Measurements from ENCODE around the gene TOMM40L.

The TOMM40L gene

DNA sequence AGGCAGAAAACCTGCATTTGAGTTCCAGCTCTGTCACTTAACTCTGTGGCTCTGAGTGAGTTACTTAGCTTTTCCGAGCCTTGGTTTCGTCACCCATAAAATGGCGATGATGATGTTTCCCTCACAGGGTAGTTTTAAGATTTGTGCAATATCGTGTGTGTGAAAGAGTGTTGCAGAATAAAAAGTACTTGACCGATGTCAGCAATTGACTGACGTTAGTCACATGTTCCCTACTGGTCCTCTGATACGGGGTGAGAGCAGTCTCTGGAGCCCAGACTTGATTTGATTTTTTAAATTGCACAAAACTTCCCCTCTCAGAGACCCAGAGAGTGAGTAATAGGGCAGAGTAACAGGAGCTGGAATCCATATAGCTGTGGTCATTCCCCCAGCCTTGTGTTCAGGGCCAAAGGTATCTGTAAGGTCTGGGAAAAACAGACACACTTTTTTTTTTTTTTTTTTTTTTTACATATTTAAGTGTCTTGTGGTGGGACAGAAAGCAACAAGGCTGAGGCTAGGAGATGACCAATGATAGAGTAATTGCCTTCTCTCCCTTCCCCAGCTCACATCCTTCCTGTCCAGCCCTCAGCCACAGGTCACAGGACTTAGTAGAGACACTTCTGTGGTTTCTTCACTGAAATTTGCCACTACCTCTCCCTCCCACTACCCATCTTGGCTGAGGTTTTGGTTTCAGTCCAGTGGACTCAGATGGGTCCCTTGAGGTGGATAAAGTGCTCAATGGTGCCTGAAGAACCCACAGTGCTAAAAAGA is 8.7 kb upstream of the TOMM40L start:
- no peaks in the 10 kb centered on the region for H3K9me3 ChIP-seq (ENCODE audit: insufficient read depth, low read length)
- H3K36me3 ChIP-seq (ENCODE audit: insufficient read depth, insufficient read length, low read length), result peaks cover 36% of the 10 kb centered on the region
- H3K27me3 ChIP-seq (ENCODE audit: insufficient read depth, insufficient read length), result no peaks in the 10 kb centered on the region
- TF ChIP-seq SUZ12 (IDR thresholded peaks at IDR 0.05; ENCODE audit: extremely low read depth, insufficient read depth, insufficient read length), result no peak
- TF ChIP-seq ZNF274 (IDR thresholded peaks at IDR 0.05; ENCODE audit: low read depth, low read length), result no peak
- DNase-seq (ENCODE audit: low read depth, low spot score), result no peak
- H3K9ac ChIP-seq (ENCODE audit: insufficient read length, low read depth), result no peak overlapping the region
- no peak overlapping the region for H3K4me3 ChIP-seq (ENCODE audit: insufficient read length, low read depth)
- peaks cover 14% of the 10 kb centered on the region for H3K4me1 ChIP-seq (ENCODE audit: insufficient read depth, insufficient read length)

DNA sequence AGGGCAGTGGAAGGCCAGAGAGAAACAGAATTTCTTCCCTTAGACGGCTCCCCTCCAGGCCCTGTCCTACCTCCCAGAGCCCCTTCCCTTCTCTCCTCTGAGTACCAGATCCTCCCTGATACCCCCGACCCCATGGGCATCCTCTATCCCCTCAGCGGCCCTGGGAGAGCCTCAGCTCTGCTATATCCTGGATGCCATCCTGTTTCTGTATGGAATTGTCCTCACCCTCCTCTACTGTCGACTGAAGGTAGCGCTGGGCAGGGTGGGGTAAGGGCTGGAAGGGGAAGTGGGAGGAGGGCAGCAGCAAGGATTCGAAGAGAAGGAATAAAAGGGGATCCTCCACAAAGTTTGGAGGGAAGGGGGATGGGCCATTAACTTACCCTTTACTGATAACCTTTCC is 8.0 kb upstream of the TOMM40L start:
- Histone ChIP-seq H3K9me3 (ENCODE audit: insufficient read depth, low read length) (no peaks in the 10 kb centered on the region), H3K27me3 (ENCODE audit: insufficient read depth, insufficient read length) (no peaks in the 10 kb centered on the region), H3K36me3 (ENCODE audit: insufficient read depth, insufficient read length, low read length) (peaks cover 29% of the 10 kb centered on the region), H3K4me1 (ENCODE audit: insufficient read depth, insufficient read length) (peaks cover 14% of the 10 kb centered on the region), H3K4me3 (ENCODE audit: insufficient read length, low read depth) (no peak overlapping the region), H3K9ac (ENCODE audit: insufficient read length, low read depth) (no peak overlapping the region)
- DNase-seq (ENCODE audit: low read depth, low spot score), result no peak
- TF ChIP-seq YY1 (IDR thresholded peaks at IDR 0.05; ENCODE audit: insufficient read depth, insufficient read length) (no peak), SUZ12 (IDR thresholded peaks at IDR 0.05; ENCODE audit: extremely low read depth, insufficient read depth, insufficient read length) (no peak), ZNF274 (IDR thresholded peaks at IDR 0.05; ENCODE audit: low read depth, low read length) (no peak)

DNA sequence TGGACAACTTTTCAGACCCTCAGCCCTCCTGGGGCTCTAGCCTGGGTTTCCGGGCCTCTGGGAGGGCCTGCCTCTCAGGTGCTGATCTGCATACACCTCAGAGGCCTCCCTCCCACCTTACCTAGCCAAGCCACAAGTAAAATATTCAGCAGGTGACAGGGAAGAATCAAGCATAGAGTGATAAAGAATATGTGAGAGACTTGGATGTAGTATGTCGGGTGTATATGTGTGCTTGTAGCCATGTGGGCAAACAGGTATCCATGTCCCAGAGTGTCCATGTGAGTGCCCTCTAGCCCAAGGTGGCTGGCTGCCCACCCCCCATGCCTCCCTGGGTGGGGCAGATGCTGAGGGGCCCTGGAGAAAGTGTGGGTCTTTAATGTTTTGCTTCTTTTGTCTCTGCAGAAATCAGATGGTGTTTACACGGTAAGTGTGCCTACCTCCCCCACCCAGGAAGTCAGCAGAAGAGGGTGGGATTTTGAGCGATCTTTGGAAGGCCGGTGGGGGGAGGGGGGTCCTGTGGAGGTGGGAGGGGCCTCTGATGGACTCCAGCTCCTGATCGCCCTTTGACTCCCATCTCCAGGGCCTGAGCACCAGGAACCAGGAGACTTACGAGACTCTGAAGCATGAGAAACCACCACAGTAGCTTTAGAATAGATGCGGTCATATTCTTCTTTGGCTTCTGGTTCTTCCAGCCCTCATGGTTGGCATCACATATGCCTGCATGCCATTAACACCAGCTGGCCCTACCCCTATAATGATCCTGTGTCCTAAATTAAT is 7.4 kb upstream of the TOMM40L start:
- TF ChIP-seq ZNF274 (IDR thresholded peaks at IDR 0.05; ENCODE audit: low read depth, low read length) (no peak), SUZ12 (IDR thresholded peaks at IDR 0.05; ENCODE audit: extremely low read depth, insufficient read depth, insufficient read length) (no peak), YY1 (IDR thresholded peaks at IDR 0.05; ENCODE audit: insufficient read depth, insufficient read length) (no peak)
- H3K4me3 ChIP-seq (ENCODE audit: insufficient read length, low read depth), result no peak overlapping the region
- H3K9me3 ChIP-seq (ENCODE audit: insufficient read depth, low read length), result no peaks in the 10 kb centered on the region
- peaks cover 22% of the 10 kb centered on the region for H3K36me3 ChIP-seq (ENCODE audit: insufficient read depth, insufficient read length, low read length)
- no peak overlapping the region for H3K9ac ChIP-seq (ENCODE audit: insufficient read length, low read depth)
- no peak for DNase-seq (ENCODE audit: low read depth, low spot score)
- H3K27me3 ChIP-seq (ENCODE audit: insufficient read depth, insufficient read length), result no peaks in the 10 kb centered on the region
- H3K4me1 ChIP-seq (ENCODE audit: insufficient read depth, insufficient read length), result peaks cover 14% of the 10 kb centered on the region

DNA sequence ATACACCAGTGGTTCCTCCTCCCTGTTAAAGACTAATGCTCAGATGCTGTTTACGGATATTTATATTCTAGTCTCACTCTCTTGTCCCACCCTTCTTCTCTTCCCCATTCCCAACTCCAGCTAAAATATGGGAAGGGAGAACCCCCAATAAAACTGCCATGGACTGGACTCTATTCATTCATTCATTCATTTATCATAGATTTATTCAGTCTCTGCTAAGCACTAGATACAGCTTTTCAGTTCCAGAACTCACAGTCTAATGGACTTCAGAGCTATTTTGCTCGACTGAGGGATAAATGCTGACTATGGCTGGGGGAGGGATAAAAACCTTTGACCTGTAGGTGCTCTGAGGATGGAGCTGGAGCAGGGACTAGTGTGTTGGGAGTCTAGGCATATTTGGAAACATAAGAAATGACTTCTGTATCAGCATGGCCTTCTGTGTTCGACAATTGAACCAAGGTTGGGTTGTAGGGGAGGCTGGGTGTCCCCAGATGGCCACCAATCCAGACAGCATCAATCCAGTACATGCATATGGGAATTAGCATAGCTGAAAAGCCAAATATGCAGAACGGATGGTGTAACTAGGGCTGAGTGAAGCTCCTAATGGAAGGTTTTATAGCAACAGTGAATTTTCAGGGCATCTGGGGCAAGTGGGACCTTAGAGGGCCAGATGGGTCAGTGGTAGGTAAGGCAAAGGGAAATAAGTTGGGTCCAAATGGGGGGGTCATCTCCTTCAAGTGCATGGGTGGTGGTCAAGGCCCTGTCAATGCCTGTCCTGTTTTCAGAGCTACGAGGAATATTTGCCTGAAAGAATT is 6.6 kb upstream of the TOMM40L start:
- no peak for TF ChIP-seq SUZ12 (IDR thresholded peaks at IDR 0.05; ENCODE audit: extremely low read depth, insufficient read depth, insufficient read length)
- TF ChIP-seq YY1 (IDR thresholded peaks at IDR 0.05; ENCODE audit: insufficient read depth, insufficient read length), result no peak
- TF ChIP-seq ZNF274 (IDR thresholded peaks at IDR 0.05; ENCODE audit: low read depth, low read length), result no peak
- Histone ChIP-seq H3K9me3 (ENCODE audit: insufficient read depth, low read length) (no peaks in the 10 kb centered on the region), H3K4me3 (ENCODE audit: insufficient read length, low read depth) (no peak overlapping the region), H3K36me3 (ENCODE audit: insufficient read depth, insufficient read length, low read length) (peaks cover 14% of the 10 kb centered on the region), H3K27me3 (ENCODE audit: insufficient read depth, insufficient read length) (no peaks in the 10 kb centered on the region), H3K4me1 (ENCODE audit: insufficient read depth, insufficient read length) (peaks cover 14% of the 10 kb centered on the region), H3K9ac (ENCODE audit: insufficient read length, low read depth) (no peak overlapping the region)
- DNase-seq (ENCODE audit: low read depth, low spot score), result no peak

DNA sequence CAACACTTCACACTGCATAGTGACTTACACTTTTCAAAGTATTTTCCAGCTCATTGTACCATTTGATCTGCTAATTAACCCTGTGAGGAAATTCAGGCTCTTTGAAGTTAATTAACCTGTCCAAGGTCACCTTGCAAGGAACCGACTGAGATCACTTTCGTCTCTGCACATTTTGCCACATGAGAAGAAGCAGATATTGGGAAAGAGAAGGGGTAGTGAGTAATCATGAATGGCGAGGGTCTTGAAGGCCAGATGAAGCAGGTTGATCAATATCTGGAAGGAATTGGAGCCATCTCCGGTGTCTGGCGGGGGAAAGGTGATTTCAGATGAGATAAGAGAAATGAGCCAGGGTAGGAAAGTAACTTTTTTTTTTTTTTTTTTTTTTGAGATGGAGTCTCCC is 5.9 kb upstream of the TOMM40L start:
- DNase-seq (ENCODE audit: low read depth, low spot score), result no peak
- Histone ChIP-seq H3K4me1 (ENCODE audit: insufficient read depth, insufficient read length) (peaks cover 15% of the 10 kb centered on the region), H3K4me3 (ENCODE audit: insufficient read length, low read depth) (no peak overlapping the region), H3K9me3 (ENCODE audit: insufficient read depth, low read length) (no peaks in the 10 kb centered on the region), H3K36me3 (ENCODE audit: insufficient read depth, insufficient read length, low read length) (peaks cover 8% of the 10 kb centered on the region), H3K27me3 (ENCODE audit: insufficient read depth, insufficient read length) (no peaks in the 10 kb centered on the region), H3K9ac (ENCODE audit: insufficient read length, low read depth) (no peak overlapping the region)
- TF ChIP-seq SUZ12 (IDR thresholded peaks at IDR 0.05; ENCODE audit: extremely low read depth, insufficient read depth, insufficient read length) (no peak), YY1 (IDR thresholded peaks at IDR 0.05; ENCODE audit: insufficient read depth, insufficient read length) (no peak), ZNF274 (IDR thresholded peaks at IDR 0.05; ENCODE audit: low read depth, low read length) (no peak)

DNA sequence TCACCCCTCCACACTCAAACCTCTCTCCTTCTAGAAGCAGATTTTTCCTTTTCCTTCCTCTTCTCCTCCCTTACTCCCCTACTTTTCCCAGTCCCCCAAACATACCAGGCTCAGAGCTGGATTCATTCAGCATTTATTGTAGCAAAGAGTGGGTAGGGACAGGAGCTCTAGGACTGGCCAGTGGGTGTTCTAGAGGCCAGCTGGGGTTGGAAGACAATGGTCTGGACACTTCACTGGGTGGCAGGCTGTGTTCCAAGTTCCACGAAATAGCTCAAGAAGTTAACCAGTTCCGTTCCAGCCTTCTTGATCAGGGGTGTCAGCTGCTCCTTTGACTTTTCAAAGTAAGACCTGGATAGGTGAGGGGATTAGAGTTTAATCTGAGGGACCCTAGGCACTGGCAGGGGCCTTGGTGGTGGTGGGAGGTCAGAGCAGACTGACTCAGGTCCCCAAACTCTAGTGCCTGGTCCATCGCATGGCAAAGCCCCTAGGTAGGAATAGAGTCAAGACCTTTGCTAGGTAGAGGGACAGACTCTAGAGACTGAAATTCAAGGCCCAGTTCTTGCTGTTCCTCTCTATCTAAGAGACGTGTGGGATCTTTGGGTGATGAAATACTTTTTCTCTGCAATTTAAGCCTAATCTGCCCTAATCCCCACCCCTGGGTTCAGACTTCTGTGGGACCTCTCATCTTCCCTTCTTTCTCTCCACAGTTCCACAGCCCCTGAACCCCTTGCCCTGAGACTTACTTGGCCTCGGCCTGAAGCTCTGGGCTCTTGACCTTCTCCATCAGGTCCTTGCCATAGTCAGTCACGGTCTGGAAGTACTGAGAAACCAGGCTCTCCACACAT is 3.5 kb upstream of the TOMM40L start:
- Histone ChIP-seq H3K9ac (ENCODE audit: insufficient read length, low read depth) (no peak overlapping the region), H3K4me1 (ENCODE audit: insufficient read depth, insufficient read length) (peaks cover 17% of the 10 kb centered on the region), H3K9me3 (ENCODE audit: insufficient read depth, low read length) (no peaks in the 10 kb centered on the region), H3K4me3 (ENCODE audit: insufficient read length, low read depth) (no peak overlapping the region), H3K27me3 (ENCODE audit: insufficient read depth, insufficient read length) (no peaks in the 10 kb centered on the region), H3K36me3 (ENCODE audit: insufficient read depth, insufficient read length, low read length) (no peaks in the 10 kb centered on the region)
- no peak for DNase-seq (ENCODE audit: low read depth, low spot score)
- TF ChIP-seq SUZ12 (IDR thresholded peaks at IDR 0.05; ENCODE audit: extremely low read depth, insufficient read depth, insufficient read length), result no peak
- no peak for TF ChIP-seq YY1 (IDR thresholded peaks at IDR 0.05; ENCODE audit: insufficient read depth, insufficient read length)
- no peak for TF ChIP-seq ZNF274 (IDR thresholded peaks at IDR 0.05; ENCODE audit: low read depth, low read length)
